SU-DHL-6 (cell line): ENCODE results near the gene CDKAL1.

Experiments used
- H2AFZ ChIP-seq: fragments of 200-600 bp; sonication (generic); 2 replicates; pipeline ENCODE4 v1.6.1; 2014; ENCODE audit warnings: low read depth, mild to moderate bottlenecking, moderate library complexity, mixed read lengths, antibody characterized with exemption, low read length; ENCODE audit not compliant: severe bottlenecking
- H3F3A ChIP-seq: fragments of 200-600 bp; shearing (Covaris generic); 2 replicates; pipeline ENCODE4 v1.6.0; 2016; ENCODE audit warnings: antibody characterized with exemption, mild to moderate bottlenecking; ENCODE audit not compliant: insufficient read depth
- H3K27ac ChIP-seq: fragments of 200-600 bp; sonication (generic); 2 replicates; pipeline ENCODE4 v1.5.1; 2016; ENCODE audit warnings: low read depth, mild to moderate bottlenecking, low read length, moderate library complexity, mixed read lengths
- H3K27me3 ChIP-seq: fragments of 200-600 bp; sonication (generic), shearing (Covaris generic); 2 replicates; pipeline ENCODE4 v1.6.0; 2014; ENCODE audit warnings: mild to moderate bottlenecking, low read length
- H3K36me3 ChIP-seq: fragments of 200-600 bp; sonication (generic); 2 replicates; pipeline ENCODE4 v1.6.1; 2014; ENCODE audit warnings: mild to moderate bottlenecking, low read length, mixed read lengths
- H3K4me2 ChIP-seq: fragments of 300-600, 200-600 bp; shearing (Covaris generic), sonication (generic); 2 replicates; pipeline ENCODE4 v1.6.0; 2014; ENCODE audit warnings: low read length, low read depth, mild to moderate bottlenecking; ENCODE audit not compliant: poor library complexity, severe bottlenecking
- H3K4me3 ChIP-seq: fragments of 200-600 bp; sonication (generic); 2 replicates; pipeline ENCODE4 v1.5.1; 2014; ENCODE audit warnings: antibody characterized with exemption, low read length, mild to moderate bottlenecking, mixed read lengths; ENCODE audit not compliant: insufficient read depth, poor library complexity, severe bottlenecking
- H3K79me2 ChIP-seq: fragments of 200-600 bp; sonication (generic); 2 replicates; pipeline ENCODE4 v1.6.1; 2014; ENCODE audit warnings: mild to moderate bottlenecking, low read length, moderate library complexity; ENCODE audit not compliant: insufficient read depth
- H3K9ac ChIP-seq: fragments of 200-600 bp; sonication (generic); 2 replicates; pipeline ENCODE4 v1.7.0; 2014; ENCODE audit warnings: mild to moderate bottlenecking, low read length
- H3K9me2 ChIP-seq: fragments of 200-600 bp; sonication (generic); replicated peaks from 2 replicates; pipeline ENCODE4 v1.6.1; 2014; ENCODE audit warnings: low read length; ENCODE audit not compliant: insufficient read depth
- H3K9me3 ChIP-seq: fragments of 200-600 bp; sonication (generic); 2 replicates; pipeline ENCODE4 v1.6.1; 2014; ENCODE audit warnings: low read length, mixed read lengths; ENCODE audit not compliant: insufficient read depth
- H4K20me1 ChIP-seq: fragments of 200-600 bp; sonication (generic); 2 replicates; pipeline ENCODE4 v1.6.1; 2014; ENCODE audit warnings: low read depth, mild to moderate bottlenecking, antibody characterized with exemption, low read length, moderate library complexity, mixed read lengths
- CTCF ChIP-seq: fragments of 200-600 bp; sonication (generic); IDR thresholded peaks from one replicate; pipeline ENCODE4 v1.5.1; 2017; ENCODE audit warnings: antibody characterized with exemption, mild to moderate bottlenecking, low read length, moderate library complexity; ENCODE audit not compliant: insufficient read depth, poor library complexity, severe bottlenecking
- EZH2phosphoT487 ChIP-seq: fragments of 200-600 bp; sonication (generic), shearing (Covaris generic); conservative IDR thresholded peaks from 2 replicates; pipeline ENCODE4 v1.6.1; 2018; ENCODE audit warnings: mild to moderate bottlenecking, antibody characterized with exemption, low read length, moderate library complexity, mixed read lengths

CDKAL1 gene

GRCh38 chr6:20931093-20931492 lies 396.8 kb downstream of the CDKAL1 start:
- Histone ChIP-seq H3K9ac (no peak overlapping the region), H4K20me1 (no peaks in the 10 kb centered on the region), H2AFZ (no peak overlapping the region), H3K27ac (no peak overlapping the region), H3K36me3 (no peaks in the 10 kb centered on the region), H3K9me3 (no peaks in the 10 kb centered on the region), H3K79me2 (no peaks in the 10 kb centered on the region), H3K27me3 (no peaks in the 10 kb centered on the region), H3K4me3 (no peak overlapping the region), H3K4me2 (no peak overlapping the region), H3K9me2 (no peaks in the 10 kb centered on the region), H3F3A (no peaks in the 10 kb centered on the region)
- TF ChIP-seq EZH2phosphoT487 (no peak), CTCF (no peak)

- Histone ChIP-seq H3K9me2 (no peaks in the 10 kb centered on the region), H3K36me3 (no peaks in the 10 kb centered on the region), H3K27me3 (no peaks in the 10 kb centered on the region), H3K4me3 (no peak overlapping the region), H3K9ac (no peak overlapping the region), H4K20me1 (no peaks in the 10 kb centered on the region), H3K9me3 (no peaks in the 10 kb centered on the region), H3F3A (no peaks in the 10 kb centered on the region), H3K27ac (no peak overlapping the region), H3K79me2 (no peaks in the 10 kb centered on the region), H2AFZ (no peak overlapping the region), H3K4me2 (no peak overlapping the region)
- TF ChIP-seq EZH2phosphoT487 (no peak), CTCF (no peak)
Measured at GRCh38 chr6:20931772-20932171, 397.5 kb downstream of the CDKAL1 start.

GRCh38 chr6:20932284-20932683 lies 398.0 kb downstream of the CDKAL1 start:
- Histone ChIP-seq H3K36me3 (no peaks in the 10 kb centered on the region), H3K9me2 (no peaks in the 10 kb centered on the region), H3K9ac (no peak overlapping the region), H4K20me1 (no peaks in the 10 kb centered on the region), H3F3A (no peaks in the 10 kb centered on the region), H3K27me3 (no peaks in the 10 kb centered on the region), H2AFZ (no peak overlapping the region), H3K4me2 (no peak overlapping the region), H3K9me3 (no peaks in the 10 kb centered on the region), H3K79me2 (no peaks in the 10 kb centered on the region), H3K4me3 (no peak overlapping the region), H3K27ac (no peak overlapping the region)
- TF ChIP-seq CTCF = no peak
- no peak for TF ChIP-seq EZH2phosphoT487
